ENCODE data around the gene ALDH9A1.
"Not testable (repeated sequence)": the region's sequence is repeated elsewhere in the genome, so short reads cannot be mapped to it uniquely, and the experiment has no call there.

The ALDH9A1 gene

DNA sequence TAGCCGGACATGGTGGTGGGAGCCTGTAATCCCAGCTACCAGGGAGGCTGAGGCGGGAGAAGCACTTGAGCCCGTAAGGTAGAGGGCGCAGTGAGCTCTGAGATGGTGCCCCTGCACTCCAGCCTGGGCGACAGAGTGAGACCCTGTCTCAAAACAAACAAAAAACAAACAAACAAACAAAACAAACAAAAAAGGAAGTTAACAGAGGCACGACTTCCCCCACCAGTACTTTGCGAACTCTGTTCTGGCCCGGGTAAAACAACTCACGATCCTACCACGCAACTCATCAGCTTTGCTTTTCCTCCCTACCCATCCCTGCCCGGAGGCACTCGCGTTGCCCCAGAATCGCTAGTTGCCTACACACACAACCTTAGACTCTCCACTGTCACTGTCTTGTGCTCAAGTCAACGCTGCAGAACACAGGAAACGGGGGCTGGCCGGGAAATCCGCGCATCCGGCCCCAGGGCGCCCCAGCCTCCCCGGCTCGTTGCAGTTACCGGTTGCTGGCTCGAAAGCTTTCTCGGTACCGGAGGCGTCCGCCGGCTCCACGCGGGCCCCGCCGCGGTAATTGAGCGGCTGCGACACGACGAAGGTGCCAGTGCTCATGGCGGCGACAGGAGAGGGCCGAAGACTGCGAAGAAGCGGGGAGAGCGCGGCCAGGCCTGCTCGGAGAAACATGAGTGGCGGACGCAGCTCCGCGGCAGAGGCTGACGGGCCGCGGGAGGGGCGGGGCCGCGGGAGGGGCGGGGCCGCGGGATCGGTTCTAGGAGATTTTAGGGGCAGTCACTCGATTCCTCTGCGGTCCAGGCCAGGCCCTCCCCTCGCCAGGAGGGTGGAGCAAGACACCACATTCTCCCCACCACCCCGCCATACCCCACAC is at the start of gene ALDH9A1:
Gene ALDH9A1, minus strand, starts transcription at position 682 of the 880 bp plus-strand sequence. Its CDS starts 4 bp downstream, at position 678.
- Histone ChIP-seq H3K27me3 (no peaks in the 10 kb centered on the region), H3K36me3 (peaks cover 13% of the 10 kb centered on the region), H3K9me3 (peaks cover 9% of the 10 kb centered on the region), H3K27ac (peak within 1 kb of the TSS; percentile 92), H4K20me1 (peaks cover 9% of the 10 kb centered on the region; the same call in 1 of the 2 replicates), H3K4me1 (peaks cover 37% of the 10 kb centered on the region), H3K4me3 (peak within 1 kb of the TSS; percentile 74), H3K9ac (peak within 1 kb of the TSS; percentile 87), H3K4me2 (peak within 1 kb of the TSS; percentile 91)
- TF ChIP-seq Cebpa-rat (IDR thresholded peaks at IDR 0.05): no peak

- no peaks in the 10 kb centered on the region for H4K20me1 ChIP-seq
- H3K27me3 ChIP-seq: no peaks in the 10 kb centered on the region
- H3K27ac ChIP-seq: no peak overlapping the region
- no peak overlapping the region for H3K4me2 ChIP-seq
- TF ChIP-seq Cebpa-rat (IDR thresholded peaks at IDR 0.05): no peak
- no peak overlapping the region for H3K4me3 ChIP-seq
- no peak overlapping the region for H3K9ac ChIP-seq
- H3K36me3 ChIP-seq: peaks cover 64% of the 10 kb centered on the region
- H3K9me3 ChIP-seq: no peaks in the 10 kb centered on the region
- no peaks in the 10 kb centered on the region for H3K4me1 ChIP-seq
Observed at GRCh38 chr1:165747632-165748447, 49.5 kb upstream of the ALDH9A1 start.

- not testable (repeated sequence) for H3K27ac ChIP-seq, H3K4me2 ChIP-seq, H3K4me3 ChIP-seq, H3K9ac ChIP-seq, H3K27me3 ChIP-seq, H3K9me3 ChIP-seq, H4K20me1 ChIP-seq, H3K4me1 ChIP-seq
- H3K36me3 ChIP-seq: peaks cover 71% of the 10 kb centered on the region
Observed at GRCh38 chr1:165744913-165745312, 46.6 kb upstream of the ALDH9A1 start.

- Histone ChIP-seq H3K27me3 (no peaks in the 10 kb centered on the region), H4K20me1 (no peaks in the 10 kb centered on the region; the same call in 1 of the 2 replicates), H3K27ac (no peak overlapping the region), H3K36me3 (peaks cover 71% of the 10 kb centered on the region), H3K4me1 (peaks cover 14% of the 10 kb centered on the region), H3K9ac (no peak overlapping the region), H3K9me3 (no peaks in the 10 kb centered on the region), H3K4me2 (no peak overlapping the region), H3K4me3 (no peak overlapping the region)
- TF ChIP-seq Cebpa-rat (IDR thresholded peaks at IDR 0.05): no peak
Observed at GRCh38 chr1:165742194-165742593, 43.8 kb upstream of the ALDH9A1 start.

- Histone ChIP-seq H3K36me3 (peaks cover 70% of the 10 kb centered on the region), H3K4me1 (peaks cover 20% of the 10 kb centered on the region), H3K4me3 (no peak overlapping the region), H3K4me2 (peak overlapping the region; percentile 48), H3K27ac (no peak overlapping the region), H3K9me3 (no peaks in the 10 kb centered on the region), H4K20me1 (peaks cover 4% of the 10 kb centered on the region), H3K9ac (no peak overlapping the region), H3K27me3 (no peaks in the 10 kb centered on the region)
- no peak for TF ChIP-seq Cebpa-rat (IDR thresholded peaks at IDR 0.05)
Observed at GRCh38 chr1:165738794-165739193, 40.4 kb upstream of the ALDH9A1 start.

GRCh38 chr1:165737196-165737595 is 38.8 kb upstream of the ALDH9A1 start:
- Histone ChIP-seq H3K36me3 (peaks cover 61% of the 10 kb centered on the region), H3K4me3 (no peak overlapping the region), H3K9ac (no peak overlapping the region)

DNA sequence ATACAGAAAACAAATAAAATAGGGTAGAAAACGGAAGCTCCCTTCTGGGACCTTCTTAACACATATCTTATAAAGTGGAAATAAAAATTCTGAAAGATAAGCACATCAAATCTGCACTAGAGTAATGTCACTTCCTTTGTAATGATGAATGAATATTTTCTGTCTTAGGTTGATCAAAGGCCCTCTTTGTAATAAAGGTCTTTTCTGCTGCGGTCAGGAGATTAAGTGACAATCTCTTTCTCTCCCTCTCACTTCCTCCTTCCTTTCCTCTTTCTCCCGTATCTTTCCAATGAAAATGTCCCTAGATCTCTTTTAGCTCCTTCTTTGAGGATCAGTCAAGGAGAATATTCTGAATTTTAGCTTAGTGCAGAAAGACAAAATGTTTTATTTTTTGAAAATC is 36.5 kb upstream of the ALDH9A1 start:
- peaks cover 20% of the 10 kb centered on the region for H3K4me1 ChIP-seq
- H3K9ac ChIP-seq: no peak overlapping the region
- peaks cover 4% of the 10 kb centered on the region for H4K20me1 ChIP-seq
- peaks cover 47% of the 10 kb centered on the region for H3K36me3 ChIP-seq
- no peak overlapping the region for H3K4me3 ChIP-seq
- no peaks in the 10 kb centered on the region for H3K9me3 ChIP-seq
- no peak overlapping the region for H3K4me2 ChIP-seq
- no peak for TF ChIP-seq Cebpa-rat (IDR thresholded peaks at IDR 0.05)
- H3K27me3 ChIP-seq: no peaks in the 10 kb centered on the region
- H3K27ac ChIP-seq: no peak overlapping the region

More at GRCh38 chr1:165737196-165737595, 38.8 kb upstream of the ALDH9A1 start:
- H3K27ac ChIP-seq: no peak overlapping the region
- no peaks in the 10 kb centered on the region for H3K9me3 ChIP-seq
- no peak overlapping the region for H3K4me2 ChIP-seq
- no peak for TF ChIP-seq Cebpa-rat (IDR thresholded peaks at IDR 0.05)
- H3K27me3 ChIP-seq: no peaks in the 10 kb centered on the region
- H3K4me1 ChIP-seq: peaks cover 20% of the 10 kb centered on the region
- H4K20me1 ChIP-seq: peaks cover 4% of the 10 kb centered on the region

DNA sequence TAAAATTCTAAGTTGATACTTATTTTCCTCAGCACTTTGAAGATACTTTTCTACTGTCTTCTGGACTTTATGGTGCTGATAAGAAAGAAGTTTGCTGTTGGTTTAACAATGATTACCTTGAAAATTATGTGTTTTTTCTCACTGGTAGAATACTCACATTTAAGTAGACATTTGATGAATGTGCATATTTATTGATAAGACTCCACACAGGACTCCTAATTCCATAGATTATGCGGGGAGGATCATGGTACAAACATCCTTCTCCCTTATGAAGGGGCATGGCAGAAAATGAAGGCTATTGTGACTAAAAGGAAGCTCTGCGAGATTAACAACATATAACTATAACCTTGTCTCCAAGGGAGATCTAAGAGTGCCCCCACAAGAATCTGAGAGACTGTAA is 28.5 kb upstream of the ALDH9A1 start:
- Histone ChIP-seq H3K36me3 (peaks cover 36% of the 10 kb centered on the region), H3K27me3 (no peaks in the 10 kb centered on the region), H3K4me3 (no peak overlapping the region), H3K9ac (no peak overlapping the region), H3K27ac (no peak overlapping the region), H3K4me2 (no peak overlapping the region), H4K20me1 (no peaks in the 10 kb centered on the region), H3K4me1 (no peaks in the 10 kb centered on the region), H3K9me3 (no peaks in the 10 kb centered on the region)
- no peak for TF ChIP-seq Cebpa-rat (IDR thresholded peaks at IDR 0.05)

DNA sequence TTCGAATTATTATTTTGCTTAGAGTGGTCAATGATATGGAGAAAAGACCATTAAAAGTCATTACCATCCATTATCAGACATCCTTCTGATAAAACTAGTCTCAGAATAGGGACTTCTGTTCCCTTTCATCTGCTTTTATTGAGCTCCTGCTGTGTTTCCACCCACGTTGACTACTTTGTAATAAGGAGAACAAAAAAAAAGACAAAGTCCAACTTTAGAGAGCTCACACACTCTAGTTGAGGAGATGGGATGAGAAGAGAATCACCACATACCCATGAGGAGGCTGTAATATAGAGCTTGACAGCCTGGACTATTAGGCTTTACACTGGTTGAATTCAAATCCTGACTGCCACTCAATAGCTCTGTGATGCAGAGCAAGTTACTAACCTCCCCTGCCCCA is 27.8 kb upstream of the ALDH9A1 start:
- Histone ChIP-seq H3K27me3 (no peaks in the 10 kb centered on the region), H3K4me1 (no peaks in the 10 kb centered on the region), H3K27ac (no peak overlapping the region), H3K4me3 (no peak overlapping the region), H3K9me3 (no peaks in the 10 kb centered on the region), H3K36me3 (peaks cover 36% of the 10 kb centered on the region), H3K9ac (no peak overlapping the region), H4K20me1 (no peaks in the 10 kb centered on the region), H3K4me2 (no peak overlapping the region)
- TF ChIP-seq Cebpa-rat (IDR thresholded peaks at IDR 0.05): no peak
